Ovary (tissue), 9 donors: Measurements from ENCODE around the gene PRRC2C. TPM values are rescaled to one million over a fixed set of nuclear protein-coding genes. Genes with fewer than 3 reads are reported as not detected.

ENCODE experiments used
- DNase-seq, 5 donors: peaks; one replicate each; pipeline ENCODE4 v3.0.0-alpha.2; 2019 to 2020
- H3K27ac ChIP-seq, 2 donors: fragments of 200-600 bp; one replicate each; pipeline versions ENCODE4 v1.5.1 to v1.8.0; 2019 to 2022
- H3K27me3 ChIP-seq: fragments of 200-600 bp; one replicate; pipeline ENCODE4 v1.8.0; 2022
- H3K36me3 ChIP-seq: fragments of 200-600 bp; sonication (generic); one replicate; pipeline ENCODE4 v1.5.1; 2019
- H3K4me1 ChIP-seq: one replicate; pipeline ENCODE4 v1.8.1; 2013; ENCODE audit warnings: mild to moderate bottlenecking, moderate library complexity; ENCODE audit not compliant: insufficient read depth
- H3K4me3 ChIP-seq: fragments of 200-600 bp; sonication (generic); one replicate; pipeline ENCODE4 v1.5.1; 2017
- H3K9me3 ChIP-seq, 2 donors: fragments of 200-600 bp in 1 of 2; sonication (generic) in 1 of 2; one replicate each; pipeline versions ENCODE4 v1.5.1 to v1.8.1; 2013 to 2019; ENCODE audit warnings: mild to moderate bottlenecking in 1 of 2, moderate library complexity in 1 of 2
- CTCF ChIP-seq, 3 donors: fragments of 450-650 bp in 2 of 3; fragments of 200-600 bp in 1 of 3; IDR thresholded peaks; one replicate each; pipeline versions ENCODE4 v1.5.1 to v1.8.0; 2016 to 2022; ENCODE audit warnings: antibody characterized with exemption in 3 of 3, mild to moderate bottlenecking in 1 of 3
- EP300 ChIP-seq: sonication (generic); formaldehyde crosslinking; IDR thresholded peaks from one replicate; pipeline ENCODE4 v1.6.1; 2017; ENCODE audit warnings: antibody characterized with exemption
- POLR2A ChIP-seq: fragments of 450-650 bp; IDR thresholded peaks from one replicate; pipeline ENCODE4 v1.6.1; 2017; ENCODE audit warnings: antibody characterized with exemption, mild to moderate bottlenecking, moderate library complexity
- WGBS, 3 donors: extraction: QIAGEN DNeasy Blood & Tissue Kit in 1 of 3; methylation state at CpG; one replicate each; pipeline versions ENCODE4 v1.1.5 to v1.1.7; 2013 to 2017; 5-methylcytosine and 5-hydroxymethylcytosine counted together
- intact Hi-C, 4 donors: fragments of 100-400 bp; cut with DNase I; formaldehyde crosslinking; loops; one replicate each; pipeline versions ENCODE4 v1.11.0 to v1.15.1; 2022 to 2023
- polyA plus RNA-seq, 2 donors: library from polyadenylated mRNA; stranded (reverse); fragments of 200-250 nt in 1 of 2; fragments of 350-450 nt in 1 of 2; fragmentation: Illumina TruSeq in 1 of 2; extraction: RNeasy Lipid Tissue Mini Kit (QIAGEN cat#74804) in 1 of 2; gene quantifications; one replicate each; pipeline ENCODE4 v1.2.3, GENCODE V29; 2013 to 2014
- total RNA-seq, 7 donors: library from RNA; depleted of rRNA in 2 of 7; stranded (reverse); fragments of >200 nt in 2 of 7; fragmentation: NEBNext Ultra II Directional in 3 of 7; extraction: Animal tissue kit (Norgen Biotek cat#: 25700) in 3 of 7; gene quantifications; one replicate each; pipeline versions ENCODE4 v1.1.0 to v1.2.4, GENCODE V29; 2016 to 2023
- donor health status: DM: no; HTN: no; CAD: no; lungs with moderate emphysema.
- donor health status: DM: no; HTN: no; CAD: no.
- donor health status: Bipolar disorder and iron deficiency.
- donor health status: DM: yes; HTN: yes; CAD: no.
- donor health status: DM: no; HTN: no; CAD: no.
- donor health status: DM: yes; HTN: yes; CAD: no.

The PRRC2C gene
- total and polyA plus RNA-seq, 9 donors = 30.7 to 136 (median 107) TPM

GRCh38 chr1:171500803-171501202 lies 15.5 kb downstream of the PRRC2C start:
- 96 to 99% (median 96%) methylated on average over 4 of the region's 4 CpGs for WGBS, 3 donors
- TF ChIP-seq EP300 (no peak), POLR2A (no peak)
- intact Hi-C loops = no loop called here
- H3K27me3 ChIP-seq = no peaks in the 10 kb centered on the region
- no peaks in the 10 kb centered on the region for H3K36me3 ChIP-seq
- no peaks in the 10 kb centered on the region for H3K9me3 ChIP-seq
- H3K27ac ChIP-seq = no peak overlapping the region
- H3K4me1 ChIP-seq = peaks cover 20% of the 10 kb centered on the region
- no peak overlapping the region for H3K4me3 ChIP-seq
- no peak for DNase-seq

- H3K9me3 ChIP-seq = no peaks in the 10 kb centered on the region
- no peak overlapping the region for H3K27ac ChIP-seq
- intact Hi-C loops = no loop called here
- H3K36me3 ChIP-seq = no peaks in the 10 kb centered on the region
- no peak for TF ChIP-seq CTCF (IDR thresholded peaks at IDR 0.05)
- TF ChIP-seq POLR2A = no peak
- no peak for TF ChIP-seq EP300
- H3K4me1 ChIP-seq = peaks cover 20% of the 10 kb centered on the region
- no peak for DNase-seq
- no peaks in the 10 kb centered on the region for H3K27me3 ChIP-seq
- H3K4me3 ChIP-seq = no peak overlapping the region
Measured at GRCh38 chr1:171501305-171502024, 16.1 kb downstream of the PRRC2C start.

GRCh38 chr1:171506525-171507304 lies 21.4 kb downstream of the PRRC2C start:
- Histone ChIP-seq H3K9me3 (no peaks in the 10 kb centered on the region), H3K36me3 (no peaks in the 10 kb centered on the region), H3K4me1 (peaks cover 14% of the 10 kb centered on the region), H3K27ac (no peak overlapping the region), H3K4me3 (no peak overlapping the region), H3K27me3 (no peaks in the 10 kb centered on the region)
- TF ChIP-seq CTCF (IDR thresholded peaks at IDR 0.05) = no peak
- TF ChIP-seq EP300 = no peak
- TF ChIP-seq POLR2A = no peak
- WGBS, 3 donors = 37 to 62% (median 56%) methylated on average over 1 of the region's 1 CpG
- DNase-seq = no peak
- intact Hi-C loops = no loop called here

GRCh38 chr1:171507435-171507834 lies 22.1 kb downstream of the PRRC2C start:
- TF ChIP-seq EP300 (no peak), POLR2A (no peak), CTCF (IDR thresholded peaks at IDR 0.05) (no peak)
- Histone ChIP-seq H3K27ac (no peak overlapping the region), H3K36me3 (no peaks in the 10 kb centered on the region), H3K4me1 (peaks cover 14% of the 10 kb centered on the region), H3K9me3 (no peaks in the 10 kb centered on the region), H3K27me3 (no peaks in the 10 kb centered on the region), H3K4me3 (no peak overlapping the region)
- intact Hi-C loops = no loop called here
- WGBS, 3 donors = 93 to 96% (median 94%) methylated on average over 4 of the region's 4 CpGs
- no peak for DNase-seq

GRCh38 chr1:171509191-171509590 lies 23.9 kb downstream of the PRRC2C start:
- no peak for DNase-seq
- H3K27me3 ChIP-seq = no peaks in the 10 kb centered on the region
- no peak overlapping the region for H3K4me3 ChIP-seq
- TF ChIP-seq EP300 (no peak), CTCF (IDR thresholded peaks at IDR 0.05) (no peak), POLR2A (no peak)
- no peak overlapping the region for H3K27ac ChIP-seq
- H3K4me1 ChIP-seq = peaks cover 7% of the 10 kb centered on the region
- no peaks in the 10 kb centered on the region for H3K9me3 ChIP-seq
- intact Hi-C loops = no loop called here
- no peaks in the 10 kb centered on the region for H3K36me3 ChIP-seq
